Measurements from ENCODE around the gene EHD4.

EHD4 gene

DNA sequence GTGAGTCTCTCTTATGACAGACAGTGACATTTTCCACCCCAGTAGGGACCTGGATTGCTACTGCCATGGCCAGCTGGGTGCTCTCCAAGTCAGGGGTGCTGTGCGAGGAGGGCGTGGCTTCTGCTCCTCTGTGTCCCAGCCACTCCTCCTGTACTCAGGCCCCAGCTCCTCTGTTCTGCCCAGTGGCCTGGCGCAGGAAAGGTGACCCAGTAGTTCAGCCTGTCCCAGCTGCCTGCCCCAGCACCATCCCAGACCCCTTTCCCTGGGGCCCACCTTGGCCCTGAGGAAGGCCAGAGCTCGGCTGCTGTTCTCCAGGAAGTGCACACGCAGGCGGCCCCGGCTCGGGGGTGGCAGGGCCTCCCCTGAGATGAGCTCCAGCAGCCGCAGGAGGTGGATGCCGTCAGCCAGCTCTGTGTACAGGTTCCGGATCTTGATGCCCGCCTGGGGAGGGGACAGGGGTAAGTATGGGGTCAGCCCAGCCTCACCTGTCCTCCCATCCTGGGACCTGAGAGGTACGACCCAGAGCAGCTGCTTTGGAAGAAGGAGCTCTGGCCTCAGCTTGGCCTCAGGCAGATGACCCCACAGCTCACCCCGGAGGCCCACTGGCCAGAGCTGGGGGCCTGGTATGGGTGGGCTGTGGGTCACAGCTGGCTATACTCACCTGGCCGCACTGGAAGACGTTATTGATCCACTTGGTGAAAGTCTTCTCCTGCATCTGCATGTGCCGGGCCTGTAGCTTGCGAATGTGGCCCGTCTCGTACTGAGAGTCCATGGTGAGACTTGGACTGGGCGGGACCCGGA is 79.5 kb downstream of the EHD4 start:
- no peak for DNase-seq

DNA sequence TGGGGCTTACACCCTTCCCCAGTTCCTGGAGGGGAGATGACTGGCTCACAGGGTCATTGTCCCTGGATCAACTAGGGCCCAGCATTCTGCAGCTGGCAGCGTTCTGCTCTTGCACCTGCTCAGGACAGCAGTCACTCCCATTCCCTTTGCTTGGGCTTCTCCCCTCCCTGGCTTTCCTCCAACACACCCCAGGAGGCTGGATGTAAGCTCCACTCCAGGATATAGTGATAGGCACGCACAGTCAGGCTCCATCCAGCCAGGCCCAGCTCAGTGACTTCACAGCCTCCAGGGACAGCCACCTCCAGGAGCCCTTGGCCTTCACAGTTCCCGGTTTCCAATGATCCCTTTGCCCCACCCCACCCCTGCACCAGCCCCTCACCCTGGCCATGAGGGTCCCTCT is 80.4 kb downstream of the EHD4 start:
- DNase-seq: no peak

DNA sequence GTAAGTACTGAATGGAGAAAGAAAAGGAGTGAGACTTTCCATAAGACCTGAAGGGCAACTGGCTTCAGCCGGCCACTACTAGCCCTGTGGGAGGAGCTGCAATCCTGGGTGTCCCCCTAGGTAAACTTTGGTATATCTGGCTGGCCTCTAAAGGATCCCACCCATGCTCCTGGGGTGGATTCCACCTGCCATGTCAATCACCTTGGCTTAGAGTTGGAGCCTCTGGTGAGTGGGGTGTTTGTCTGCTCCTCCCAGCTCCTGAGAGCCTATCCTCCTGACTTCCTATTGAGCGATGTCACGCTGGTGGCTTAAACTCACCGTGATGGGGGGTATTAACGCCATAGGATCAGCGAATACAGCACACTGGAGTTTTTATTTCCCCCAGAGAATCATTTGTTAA is 81.1 kb downstream of the EHD4 start:
- no peak for DNase-seq

DNA sequence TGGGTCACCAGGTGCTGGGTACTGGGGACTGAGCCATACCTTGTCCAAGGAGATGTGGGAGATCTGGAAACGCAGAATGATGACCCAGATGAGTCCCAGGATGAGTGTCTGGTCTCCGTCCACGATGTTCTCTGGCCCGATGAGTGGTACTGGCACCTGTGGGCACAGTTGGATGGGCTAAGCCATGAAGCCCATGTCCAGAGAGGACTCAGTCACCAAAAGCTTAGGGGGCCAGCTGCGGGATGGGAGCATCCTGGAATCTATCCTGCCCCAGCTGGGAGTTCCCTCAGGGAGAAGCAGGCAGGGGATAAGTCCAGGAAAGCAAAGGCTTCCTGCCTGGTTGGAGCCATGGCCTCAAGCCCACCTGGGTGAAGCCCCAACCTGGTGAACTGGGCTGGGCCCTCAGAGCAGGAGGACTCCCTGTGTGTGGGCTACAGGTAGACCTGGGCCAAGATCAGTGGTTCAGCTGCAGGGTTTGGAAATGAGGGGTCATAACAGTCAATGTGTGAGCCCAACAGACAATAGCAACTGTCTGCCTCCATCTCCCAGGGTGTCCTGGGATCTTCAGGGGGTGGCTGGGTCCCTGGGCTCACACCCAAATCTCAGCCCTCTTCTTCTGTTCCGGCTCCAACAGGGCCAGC is 82.2 kb downstream of the EHD4 start:
- DNase-seq: no peak

DNA sequence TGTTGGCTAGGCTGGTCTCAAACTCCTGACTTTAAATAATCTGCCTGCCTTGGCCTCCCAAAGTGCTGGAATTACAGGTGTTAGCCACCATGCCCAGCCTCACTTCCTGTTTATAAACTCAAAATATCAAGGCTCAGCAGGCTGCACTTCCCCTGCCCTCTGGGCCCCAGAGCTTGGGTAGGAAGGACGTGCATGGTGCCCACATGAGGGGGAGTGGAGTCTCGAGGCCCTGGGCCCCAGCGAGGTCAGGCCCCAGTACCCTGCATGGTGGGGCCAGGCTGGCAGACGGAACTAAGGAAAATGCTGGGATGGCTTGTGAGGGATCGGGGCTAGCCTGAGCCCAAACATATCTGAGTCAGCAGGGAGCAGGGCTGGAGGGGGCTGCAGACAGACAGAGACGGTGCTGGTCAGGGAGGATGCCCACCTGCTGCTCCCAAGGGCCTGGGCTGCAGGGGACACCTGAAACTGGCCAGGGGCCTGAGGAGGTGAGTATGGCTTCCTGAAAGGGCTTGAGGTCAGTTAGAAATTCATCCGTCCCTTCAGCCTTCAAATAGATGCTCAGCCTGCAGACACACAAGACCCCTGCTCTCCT is 83.6 kb downstream of the EHD4 start:
- DNase-seq: no peak

DNA sequence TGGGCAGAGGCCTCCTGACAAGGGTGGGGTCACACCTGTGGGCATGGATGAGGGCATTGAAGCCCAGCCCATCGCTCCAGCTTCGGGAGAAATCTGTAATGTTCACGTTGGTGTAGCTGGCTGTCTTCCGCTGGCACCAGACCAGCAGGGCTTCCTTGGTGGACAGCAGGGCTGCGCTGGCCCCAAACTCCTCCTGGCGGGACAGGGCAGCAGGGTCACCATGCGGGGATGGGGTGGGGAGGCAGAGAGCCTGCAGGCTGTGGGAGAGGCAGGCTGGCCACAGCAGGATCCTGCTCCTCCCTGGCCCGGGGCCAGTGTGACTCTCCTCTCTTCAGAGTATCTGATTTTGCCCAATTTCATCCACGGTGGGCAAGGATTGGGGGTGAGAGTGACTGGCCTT is 84.5 kb downstream of the EHD4 start:
- DNase-seq: no peak

DNA sequence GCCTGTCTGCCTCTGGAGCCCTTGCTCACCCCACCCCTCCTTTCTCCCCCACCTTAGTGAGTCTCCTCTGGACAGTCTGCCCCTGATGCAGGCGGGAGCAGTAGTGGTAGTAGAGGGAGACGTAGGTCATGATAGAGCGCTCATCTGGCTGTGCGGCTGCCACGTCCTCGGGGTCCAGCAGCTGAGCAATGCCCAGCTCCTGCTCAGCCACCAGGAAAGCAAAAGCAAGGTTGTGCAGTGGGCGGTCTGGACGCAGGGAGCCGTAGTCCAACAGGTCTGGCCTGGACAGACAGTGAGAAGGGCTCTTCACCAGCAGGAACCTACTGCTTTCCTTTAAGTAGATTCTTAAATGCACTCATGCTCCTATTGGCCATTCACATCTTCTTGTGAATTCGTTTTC is 85.2 kb downstream of the EHD4 start:
- DNase-seq: no peak

DNA sequence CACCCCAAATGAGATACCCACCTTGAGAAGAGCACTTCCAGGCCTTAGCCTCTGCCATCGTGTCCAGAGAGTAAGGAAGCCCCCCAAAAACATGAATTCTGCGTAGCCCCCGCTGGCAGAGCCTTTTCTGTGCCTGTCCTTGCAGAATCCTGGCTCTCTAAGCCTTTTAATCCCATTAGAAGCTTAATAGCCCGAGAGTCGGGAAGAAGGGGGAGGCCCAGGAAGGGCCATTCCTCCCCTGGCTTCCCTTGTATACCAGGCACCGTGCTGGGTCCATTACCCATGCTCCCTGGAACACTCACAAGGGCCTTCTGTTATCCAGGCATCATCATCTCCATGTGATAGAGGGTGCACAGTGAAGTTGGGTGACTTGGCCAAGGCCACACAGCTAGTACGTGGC is 85.6 kb downstream of the EHD4 start:
- no peak for DNase-seq

DNA sequence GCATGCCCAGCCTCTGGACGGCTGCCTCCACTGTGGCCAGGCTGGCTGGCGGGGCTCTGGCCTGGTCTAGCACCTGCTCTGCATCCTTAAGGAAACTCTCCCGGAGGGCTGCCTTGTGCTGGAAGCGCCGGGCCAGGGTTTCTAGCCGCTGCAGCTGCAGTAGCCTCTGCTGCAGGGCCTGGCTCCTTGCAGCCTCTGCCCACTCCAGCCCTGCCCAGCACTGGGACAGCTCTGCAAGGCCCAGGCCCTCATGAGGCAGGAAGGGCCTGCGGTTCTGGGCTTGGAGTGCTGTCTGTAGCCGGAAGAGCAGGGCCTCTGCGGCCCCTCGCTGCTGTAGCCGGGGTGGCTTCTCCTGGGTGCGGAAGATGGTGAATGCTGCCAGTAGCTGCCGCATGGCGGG is 86.5 kb downstream of the EHD4 start:
- DNase-seq: no peak

DNA sequence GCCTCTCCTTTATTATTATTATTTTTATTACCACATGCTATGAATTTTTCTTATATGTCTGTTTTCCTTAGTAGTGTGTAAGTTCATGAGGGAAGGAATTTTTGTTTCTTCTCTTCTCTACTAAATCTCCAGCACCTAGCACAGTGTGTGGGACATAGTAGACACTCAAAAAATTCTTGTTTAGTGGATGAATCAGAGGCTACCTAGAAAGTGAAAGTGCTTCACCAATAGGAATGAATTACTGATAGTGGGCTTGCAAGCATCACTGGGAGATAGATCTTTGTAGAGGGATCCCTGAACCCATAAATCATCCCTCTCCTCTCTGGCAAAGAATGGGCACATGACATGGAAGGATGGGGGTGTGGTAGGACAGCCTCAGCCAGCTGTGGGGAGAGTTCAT is 87.0 kb downstream of the EHD4 start:
- no peak for DNase-seq

DNA sequence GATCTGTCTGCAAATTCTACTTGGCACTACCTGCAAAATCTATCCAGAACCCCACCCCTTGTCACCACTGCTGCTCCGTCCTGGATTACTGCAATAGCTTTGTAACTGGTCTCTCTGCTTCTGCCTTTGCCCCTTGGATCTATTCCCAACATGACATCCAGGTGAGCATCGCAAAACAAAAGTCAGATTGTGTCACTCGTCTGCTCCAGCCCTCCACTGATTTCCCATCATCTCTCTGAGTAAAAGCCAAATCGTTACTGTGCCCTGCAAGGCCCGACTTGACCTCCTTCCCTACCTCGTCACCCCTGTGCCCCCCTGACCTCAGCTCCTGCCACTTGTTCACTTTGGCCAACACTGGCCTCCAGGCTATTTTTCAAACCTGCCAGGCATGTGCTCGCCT is 87.9 kb downstream of the EHD4 start:
- DNase-seq: no peak

DNA sequence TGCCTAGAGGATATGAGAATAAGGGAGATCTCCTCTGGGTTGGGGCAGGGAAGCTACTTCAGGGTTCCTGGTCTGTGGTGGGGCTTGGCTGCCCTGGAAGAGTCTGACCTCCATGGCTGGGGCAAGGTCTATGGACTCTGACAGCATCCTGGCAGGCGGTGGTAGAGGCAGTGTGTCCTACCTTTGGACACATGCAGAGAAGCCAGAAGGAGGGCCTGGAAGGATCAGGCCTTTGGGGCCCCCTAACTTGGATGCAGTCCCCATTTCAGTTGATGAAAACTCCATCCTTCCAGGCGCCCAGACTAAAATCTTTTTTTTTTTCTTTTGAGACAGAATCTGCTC is 88.9 kb downstream of the EHD4 start:
- no peak for DNase-seq

DNA sequence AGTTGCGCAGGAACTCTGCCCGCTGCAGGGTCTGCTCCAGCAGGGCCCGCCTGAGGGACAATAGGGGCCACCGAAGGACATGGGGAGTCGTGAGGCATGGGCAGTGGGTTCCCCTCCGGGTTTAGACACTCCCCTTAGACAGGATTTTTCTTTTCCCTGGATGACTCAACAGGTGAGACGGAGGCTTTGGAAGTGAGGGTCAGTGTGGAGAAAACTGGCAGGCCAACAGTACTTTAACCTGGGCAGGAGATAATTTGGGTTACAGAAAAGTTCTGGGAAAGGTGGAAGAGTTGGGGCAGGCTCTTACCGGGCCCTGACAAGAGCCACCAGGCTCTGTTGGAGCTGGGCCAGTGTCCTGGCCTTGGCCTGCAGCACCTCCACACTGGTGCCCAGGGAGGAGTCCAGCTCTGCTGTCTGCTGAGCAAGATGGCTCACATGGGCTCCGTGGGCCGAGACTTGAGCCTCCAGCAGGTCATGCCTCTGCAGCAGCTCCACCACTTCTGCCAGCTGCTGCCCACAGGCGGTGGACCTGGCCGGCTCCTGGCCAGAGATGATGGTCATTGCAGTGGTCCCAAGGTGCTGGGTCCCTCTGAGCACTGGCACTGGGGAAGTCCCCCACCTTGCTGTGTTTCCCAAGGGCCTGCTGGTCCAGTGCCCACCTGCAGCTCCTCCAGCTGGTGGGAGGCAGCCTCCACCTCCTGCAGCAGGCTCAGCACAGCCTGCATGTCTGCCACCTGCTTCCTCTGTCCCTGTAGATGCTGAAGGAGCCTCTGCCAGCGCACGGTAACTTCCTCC is 89.5 kb downstream of the EHD4 start:
- no peak for DNase-seq

DNA sequence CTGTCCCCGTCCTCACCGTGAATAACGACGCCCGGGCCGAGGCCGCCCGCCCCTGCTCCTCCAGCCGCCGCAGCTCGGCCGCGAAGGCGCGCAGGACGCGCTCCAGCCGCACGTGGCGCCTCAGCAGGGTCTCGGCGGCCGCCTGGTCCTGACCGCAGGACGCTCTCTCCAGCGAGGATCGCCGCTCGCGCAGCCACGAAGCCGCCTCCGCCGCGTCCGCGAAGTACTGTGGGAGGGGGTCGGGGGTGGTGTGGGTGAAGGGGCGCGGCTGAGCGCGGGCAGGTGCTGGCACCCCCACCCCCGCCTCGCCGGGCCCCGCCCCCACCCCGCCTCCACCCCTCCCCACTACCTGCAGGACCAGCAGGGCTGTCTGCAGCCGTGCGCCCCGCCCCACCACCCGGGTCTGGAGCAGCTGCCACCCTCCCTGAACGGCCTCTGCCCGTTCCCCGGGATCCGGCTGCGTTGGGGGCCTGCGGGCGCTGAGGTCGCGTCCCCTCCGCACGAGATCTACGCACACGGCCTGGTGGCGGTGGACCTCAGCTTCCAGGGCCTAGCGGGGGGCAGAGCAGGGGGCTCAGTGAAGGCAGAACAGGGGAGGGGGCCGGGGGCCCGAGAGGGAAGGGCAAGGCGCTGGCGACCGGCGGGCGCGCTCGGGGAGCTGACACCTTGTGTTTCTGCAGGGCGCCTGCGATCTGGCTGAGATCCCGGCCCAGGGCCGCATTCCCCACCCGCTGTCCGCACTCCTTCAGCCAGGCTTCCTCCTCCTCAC is 90.3 kb downstream of the EHD4 start:
- no peak for DNase-seq

DNA sequence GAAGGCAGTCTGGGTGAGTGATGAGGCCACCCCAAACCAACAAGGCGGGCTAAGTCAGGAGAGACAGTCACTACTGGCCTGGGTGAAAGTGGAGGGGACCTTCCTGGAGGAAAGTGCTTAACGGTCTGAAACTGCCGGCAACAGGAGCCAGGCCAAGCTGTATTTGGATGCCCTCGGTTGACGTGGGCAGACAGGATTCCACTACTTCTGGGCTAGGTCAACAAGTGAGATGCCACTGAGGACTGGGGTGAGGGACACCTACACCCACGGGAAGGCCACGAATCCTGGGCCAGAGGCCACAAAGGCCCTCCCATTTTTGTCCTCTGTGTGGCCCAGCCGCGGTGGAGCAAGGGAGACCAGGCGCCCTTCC is 90.8 kb downstream of the EHD4 start:
- DNase-seq: no peak

DNA sequence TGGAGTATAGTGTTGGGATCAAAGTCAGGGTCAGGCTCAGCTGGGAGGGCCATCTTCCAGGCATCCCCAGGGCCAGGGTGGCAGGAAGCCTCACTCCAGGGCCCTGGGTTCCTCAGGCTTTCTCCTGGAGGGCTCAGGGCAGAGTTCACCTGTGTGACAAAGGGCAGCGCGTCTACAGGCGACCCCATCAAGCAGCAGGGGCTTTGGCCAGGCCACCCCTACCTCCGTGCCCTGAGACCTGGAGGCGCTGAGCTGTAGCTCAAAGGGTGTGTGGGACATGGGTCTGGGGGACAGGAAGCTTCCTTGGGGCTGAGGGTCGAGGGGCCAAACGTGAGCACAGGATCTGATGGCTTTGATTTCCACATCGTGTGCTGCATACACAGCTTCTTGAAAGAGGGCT is 91.3 kb downstream of the EHD4 start:
- no peak for DNase-seq

DNA sequence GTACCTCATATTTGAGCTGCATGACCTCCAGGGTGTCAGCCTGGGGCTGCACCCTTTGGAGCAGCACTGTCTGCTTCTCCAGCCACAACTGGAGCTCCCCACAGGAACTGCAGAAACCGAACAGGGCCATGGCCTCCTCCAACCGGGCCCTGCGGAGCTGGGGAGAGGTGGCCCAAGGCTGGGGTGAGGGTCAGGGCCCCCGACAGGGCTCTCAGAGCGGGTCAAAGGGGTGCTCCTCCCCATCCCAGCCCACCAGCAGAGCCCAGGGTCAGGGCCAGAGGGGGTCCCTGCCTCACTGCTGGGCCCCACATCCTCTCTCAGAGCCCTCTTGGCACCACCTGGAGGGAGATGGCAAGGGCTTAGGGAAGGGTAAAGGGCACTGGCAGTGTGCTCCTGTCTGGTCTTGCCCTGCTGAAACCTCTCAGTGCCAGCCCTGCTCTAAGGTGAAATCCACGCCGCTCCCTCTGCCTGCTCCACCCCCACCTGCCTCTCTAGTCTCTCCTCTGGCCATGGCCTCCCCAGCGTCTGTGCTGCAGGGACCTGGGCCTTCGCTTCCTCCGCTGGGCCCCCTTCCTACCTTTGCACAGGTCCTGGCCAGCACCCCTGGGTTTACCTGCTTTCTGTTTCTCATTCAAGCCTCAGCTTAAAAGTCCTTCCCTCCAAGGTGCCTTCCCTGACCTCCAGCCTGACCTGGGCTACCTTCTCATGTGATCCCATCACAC is 92.0 kb downstream of the EHD4 start:
- no peak for DNase-seq

DNA sequence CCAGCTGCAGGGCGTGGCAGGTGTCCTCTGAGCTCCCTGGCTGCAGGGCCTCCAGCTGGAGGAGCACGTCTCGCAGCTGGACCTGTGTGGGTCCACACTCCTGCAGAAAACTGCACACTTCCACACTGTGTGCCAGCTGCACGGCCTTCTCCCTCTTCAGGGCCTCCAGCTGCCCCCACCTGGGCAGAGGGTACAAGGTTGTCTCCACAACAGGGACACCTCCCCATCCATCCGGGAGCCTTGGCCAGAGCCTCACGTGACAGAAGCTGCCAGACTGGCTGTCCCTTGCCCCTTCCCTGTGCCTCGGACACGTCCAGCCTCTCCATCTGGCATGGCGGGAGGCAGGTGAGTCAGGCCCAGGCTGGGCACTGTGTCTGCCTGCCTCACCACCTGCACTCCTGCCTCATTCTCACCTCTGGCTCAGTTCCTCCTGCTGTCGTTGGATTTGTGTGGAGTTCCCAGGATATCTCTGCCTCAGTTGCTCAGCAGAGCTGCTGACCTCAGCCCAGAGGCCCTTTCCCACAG is 93.0 kb downstream of the EHD4 start:
- no peak for DNase-seq

DNA sequence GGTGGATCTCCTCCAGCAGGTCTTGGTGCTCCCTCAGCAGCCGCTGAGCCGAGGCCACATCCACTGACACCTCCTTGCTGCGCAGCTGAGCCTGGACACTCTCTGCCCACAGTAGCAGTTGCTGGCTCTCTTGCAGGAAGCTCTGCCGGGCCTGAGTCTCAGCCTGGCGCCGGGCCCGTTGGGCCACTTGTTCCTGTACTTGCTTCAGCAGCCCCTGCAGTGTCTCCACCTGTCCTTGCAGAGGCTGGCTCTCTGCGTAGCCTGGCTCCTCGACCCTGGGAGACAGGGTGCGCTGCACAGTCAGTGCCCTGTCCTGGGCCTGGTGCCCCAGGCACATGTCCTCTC is 94.0 kb downstream of the EHD4 start:
- no peak for DNase-seq

DNA sequence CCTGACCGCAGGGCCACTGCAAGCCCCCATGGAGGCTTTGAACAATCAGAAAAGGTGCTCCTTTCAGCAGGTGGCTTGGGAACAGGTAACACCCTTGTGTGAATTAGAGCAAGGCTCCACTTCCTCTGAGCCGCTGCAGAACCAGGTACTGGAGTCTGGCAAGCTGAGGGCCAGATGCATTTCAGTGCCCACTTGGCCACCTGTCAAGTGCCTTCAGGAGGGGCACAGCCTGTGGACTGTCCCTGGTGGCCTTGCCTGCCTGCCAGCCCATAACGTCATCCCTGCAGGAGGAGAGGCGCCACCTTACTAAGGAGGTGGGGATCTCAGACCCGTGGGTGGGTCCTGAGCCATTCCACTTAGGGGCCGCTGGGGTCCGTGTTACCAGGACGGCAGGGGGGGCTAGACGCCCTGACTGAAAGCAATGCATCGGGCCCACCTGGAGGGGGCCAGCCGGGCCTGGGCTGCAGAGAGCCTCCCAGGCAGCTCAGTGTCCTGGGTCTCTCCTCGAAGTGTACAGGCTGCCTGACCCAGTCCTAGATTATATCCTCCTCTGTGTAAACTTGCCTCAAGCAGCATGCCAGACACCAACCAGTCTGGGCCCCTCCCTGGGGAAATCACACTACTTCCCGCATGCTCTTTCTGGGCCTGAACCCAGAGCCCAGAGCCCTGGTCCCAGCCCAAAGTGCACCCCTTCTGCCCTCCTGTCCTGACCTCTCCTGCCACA is 94.6 kb downstream of the EHD4 start:
- DNase-seq: no peak

DNA sequence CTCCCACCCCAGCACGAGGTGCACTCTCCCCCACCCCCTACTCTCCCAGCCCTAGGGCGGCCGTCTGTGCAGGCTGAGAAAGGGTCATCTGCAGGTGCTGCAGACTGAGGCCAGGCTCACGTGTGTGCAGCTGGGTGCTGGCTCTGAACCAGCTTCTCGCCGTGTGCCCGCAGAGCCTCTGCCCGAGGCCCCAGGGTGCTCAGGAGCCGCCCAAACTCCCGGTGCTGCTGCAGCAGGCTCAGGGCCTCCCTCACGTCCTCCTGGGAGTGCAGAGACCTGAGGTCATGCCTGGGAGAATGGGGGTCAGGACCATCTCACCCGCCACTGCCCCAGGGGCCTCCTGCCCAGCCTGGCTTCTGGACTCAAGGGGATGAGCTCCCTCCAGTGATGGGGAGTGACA is 95.7 kb downstream of the EHD4 start:
- no peak for DNase-seq

DNA sequence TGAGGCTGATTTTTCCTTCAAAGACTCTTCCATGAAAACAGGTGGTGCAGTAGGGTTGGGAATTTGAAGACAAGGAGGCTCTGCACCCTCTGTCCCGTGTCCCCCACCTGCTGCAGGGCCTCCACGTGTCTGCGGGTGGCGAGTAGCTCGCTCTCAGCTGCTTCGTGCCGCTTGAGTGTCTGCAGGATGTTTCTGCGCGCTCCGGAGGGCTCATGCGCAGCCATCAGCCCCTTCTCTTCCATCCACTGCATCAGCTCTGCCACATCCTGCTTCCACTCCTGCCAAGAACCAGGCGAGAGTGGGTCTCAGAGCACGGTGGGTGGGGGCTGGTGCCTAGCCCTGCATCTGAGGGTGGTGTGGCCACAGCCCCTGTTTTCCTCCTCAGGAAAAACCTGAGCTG is 96.3 kb downstream of the EHD4 start:
- no peak for DNase-seq

Measured in activated CD8-positive, alpha-beta memory T cell treated with anti-CD3 and anti-CD28 coated beads, Interleukin-2, amount 50 U/mL, for 4 hours (primary cell).